HCT116 (cell line): ENCODE results near the gene FGFR1OP2.

Experiments
- JUND ChIP-seq: IDR thresholded peaks from 2 replicates; pipeline ENCODE4 v1.6.1; 2012
- POLR2A ChIP-seq: IDR thresholded peaks from 2 replicates; pipeline ENCODE4 v1.7.0; 2011; ENCODE audit warnings: borderline replicate concordance; ENCODE audit not compliant: insufficient read depth, insufficient read length; ENCODE audit errors: extremely low read depth
- REST ChIP-seq: IDR thresholded peaks from 2 replicates; pipeline ENCODE4 v1.6.1; 2012; ENCODE audit warnings: low read depth

DNA sequence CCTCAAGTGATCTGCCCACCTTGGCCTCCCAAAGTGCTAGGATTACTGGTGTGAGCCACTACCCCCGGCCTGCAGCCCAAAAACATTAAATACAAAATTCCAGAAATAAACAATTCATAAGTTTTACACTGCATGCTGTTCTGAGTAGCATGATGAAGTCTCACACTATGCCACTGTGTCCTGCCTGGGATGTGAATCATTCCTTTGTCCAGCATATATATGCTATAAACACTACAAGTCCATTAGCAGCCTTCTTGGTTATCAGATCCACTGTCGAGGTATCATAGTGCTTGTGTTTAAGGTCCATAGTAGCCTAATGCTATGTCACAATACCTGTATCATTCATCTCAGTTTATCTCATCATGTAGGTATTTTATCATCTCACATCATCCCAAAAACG lies 16.4 kb upstream of the FGFR1OP2 start:
- TF ChIP-seq POLR2A = no peak
- no peak for TF ChIP-seq JUND
- TF ChIP-seq REST = no peak
